Colonic mucosa (tissue), 4 donors: Measurements from ENCODE around the gene NKAIN1. TPM values are rescaled to one million over a fixed set of nuclear protein-coding genes. Genes with fewer than 3 reads are reported as not detected.
A peak's percentile ranks its signal among the peaks of the same experiment; 100 is the strongest.
"Not testable (repeated sequence)": the region's sequence is repeated elsewhere in the genome, so short reads cannot be mapped to it uniquely, and the experiment has no call there.

Source experiments
- DNase-seq: peaks from one replicate; pipeline ENCODE4 v3.0.0-alpha.2; 2020
- H3K27ac ChIP-seq: fragments of 200-600 bp; one replicate; pipeline ENCODE4 v1.8.0; 2021
- H3K27me3 ChIP-seq: fragments of 200-600 bp; one replicate; pipeline ENCODE4 v1.8.0; 2021
- H3K36me3 ChIP-seq: fragments of 200-600 bp; one replicate; pipeline ENCODE4 v1.8.0; 2021
- H3K4me1 ChIP-seq: fragments of 200-600 bp; one replicate; pipeline ENCODE4 v1.8.0; 2021; ENCODE audit warnings: mild to moderate bottlenecking
- H3K4me3 ChIP-seq: fragments of 200-600 bp; one replicate; pipeline ENCODE4 v1.8.0; 2021
- H3K9ac ChIP-seq, 2 donors: one replicate each; pipeline ENCODE4 v1.7.0; 2013; ENCODE audit warnings: control low read depth in 2 of 2, low read depth in 2 of 2, low read length in 2 of 2
- H3K9me3 ChIP-seq: fragments of 200-600 bp; one replicate; pipeline ENCODE4 v1.8.0; 2021
- CTCF ChIP-seq: fragments of 200-600 bp; IDR thresholded peaks from one replicate; pipeline ENCODE4 v1.8.0; 2022; ENCODE audit warnings: antibody characterized with exemption, mild to moderate bottlenecking
- intact Hi-C: fragments of 100-400 bp; cut with DNase I; formaldehyde crosslinking; loops from one replicate; pipeline ENCODE4 v1.14.1; 2022
- total RNA-seq, 2 donors: library from RNA; stranded (reverse); fragmentation: NEBNext Ultra II Directional in 1 of 2; extraction: Animal tissue kit (Norgen Biotek cat#: 25700) in 1 of 2; gene quantifications; one replicate each; pipeline ENCODE4 v1.2.1, GENCODE V29; 2021
- donor health status: healthy.
- donor health status: DM: no; HTN: no; CAD: no.
- donor health status: DM: no; HTN: no; CAD: no.

The NKAIN1 gene
- total RNA-seq, 2 donors from 2014 or later, result 0.20 TPM; not detected in 1

- DNase-seq, result no peak
- Histone ChIP-seq H3K4me3 (no peak overlapping the region), H3K4me1 (no peaks in the 10 kb centered on the region), H3K9ac (no peak overlapping the region), H3K27ac (no peak overlapping the region), H3K36me3 (peaks cover 18% of the 10 kb centered on the region), H3K27me3 (no peaks in the 10 kb centered on the region), H3K9me3 (no peaks in the 10 kb centered on the region)
- intact Hi-C loops, result no loop called here
- TF ChIP-seq CTCF, result no peak
These were observed 26.9 kb upstream of the NKAIN1 start for GRCh38 chr1:31266547-31266946.

- Histone ChIP-seq H3K27me3 (no peaks in the 10 kb centered on the region), H3K9me3 (no peaks in the 10 kb centered on the region), H3K9ac (no peak overlapping the region), H3K36me3 (peaks cover 12% of the 10 kb centered on the region), H3K27ac (no peak overlapping the region), H3K4me3 (no peak overlapping the region), H3K4me1 (no peaks in the 10 kb centered on the region)
- no peak for TF ChIP-seq CTCF
- DNase-seq, result no peak
- intact Hi-C loops, result no loop called here
These were observed 25.2 kb upstream of the NKAIN1 start for GRCh38 chr1:31264790-31265386.

- Histone ChIP-seq H3K27me3 (no peaks in the 10 kb centered on the region), H3K4me3 (no peak overlapping the region), H3K4me1 (no peaks in the 10 kb centered on the region), H3K9me3 (no peaks in the 10 kb centered on the region), H3K9ac (no peak overlapping the region), H3K27ac (peak overlapping the region; percentile 6), H3K36me3 (peaks cover 12% of the 10 kb centered on the region)
- intact Hi-C loops, result no loop called here
- DNase-seq, result no peak
- TF ChIP-seq CTCF, result no peak
These were observed 23.7 kb upstream of the NKAIN1 start for GRCh38 chr1:31263408-31263807.

GRCh38 chr1:31262393-31262792 is 22.7 kb upstream of the NKAIN1 start:
- H3K27ac ChIP-seq, H3K9ac ChIP-seq, intact Hi-C loops, DNase-seq, H3K9me3 ChIP-seq, H3K4me3 ChIP-seq, H3K27me3 ChIP-seq, H3K4me1 ChIP-seq: not testable (repeated sequence)
- peaks cover 12% of the 10 kb centered on the region for H3K36me3 ChIP-seq

- Histone ChIP-seq H3K27ac (no peak overlapping the region), H3K36me3 (peaks cover 8% of the 10 kb centered on the region), H3K9ac (no peak overlapping the region), H3K27me3 (no peaks in the 10 kb centered on the region), H3K4me1 (no peaks in the 10 kb centered on the region), H3K4me3 (no peak overlapping the region), H3K9me3 (no peaks in the 10 kb centered on the region)
- intact Hi-C loops, result no loop called here
- no peak for TF ChIP-seq CTCF
- DNase-seq, result no peak
These were observed 22.2 kb upstream of the NKAIN1 start for GRCh38 chr1:31261916-31262315.

GRCh38 chr1:31259746-31260145 is 20.1 kb upstream of the NKAIN1 start:
- no peak for DNase-seq
- Histone ChIP-seq H3K36me3 (no peaks in the 10 kb centered on the region), H3K27me3 (no peaks in the 10 kb centered on the region), H3K4me3 (no peak overlapping the region), H3K4me1 (no peaks in the 10 kb centered on the region), H3K27ac (no peak overlapping the region), H3K9me3 (no peaks in the 10 kb centered on the region), H3K9ac (no peak overlapping the region)
- intact Hi-C loops, result no loop called here
- no peak for TF ChIP-seq CTCF
